HepG2 (cell line): ENCODE results near the gene PPP4R1.

Experiments
- ATF3 ChIP-seq: sonication (generic); formaldehyde crosslinking; IDR thresholded peaks from 2 replicates; pipeline ENCODE4 v1.4.0; 2020; ENCODE audit warnings: missing genetic modification reagents
- CTCF ChIP-seq: sonication (generic); formaldehyde crosslinking; IDR thresholded peaks from 2 replicates; pipeline ENCODE4 v1.5.0; 2020; ENCODE audit warnings: mild to moderate bottlenecking, missing genetic modification reagents, moderate library complexity
- HNRNPLL ChIP-seq: fragments of 200-400 bp; formaldehyde crosslinking; IDR thresholded peaks from 2 replicates; pipeline ENCODE4 v1.6.1; 2017; ENCODE audit warnings: mild to moderate bottlenecking, low read depth, low read length; ENCODE audit not compliant: poor library complexity, severe bottlenecking
- MAZ ChIP-seq, 2 experiments: sonication (generic) in 1 of 2; formaldehyde crosslinking in 1 of 2; IDR thresholded peaks; 2 replicates each; pipeline versions ENCODE4 v1.5.0 to v1.6.1; 2012 to 2020; ENCODE audit warnings: low read depth in 2 of 2, mild to moderate bottlenecking in 2 of 2, borderline replicate concordance in 1 of 2, improper control_type of control experiment in 1 of 2, low read length in 1 of 2, missing genetic modification reagents in 1 of 2, moderate library complexity in 1 of 2
- MXI1 ChIP-seq: IDR thresholded peaks from 3 replicates; pipeline ENCODE4 v1.6.1; 2012; ENCODE audit warnings: low read depth, low read length, inconsistent platforms, borderline replicate concordance
- POLR2AphosphoS2 ChIP-seq: IDR thresholded peaks from 2 replicates; pipeline ENCODE4 v1.6.1; 2011; ENCODE audit warnings: low read depth, low read length, improper control_type of control experiment
- TAF1 ChIP-seq: sonication (generic); formaldehyde crosslinking; IDR thresholded peaks from 2 replicates; pipeline ENCODE4 v1.4.0; 2020; ENCODE audit warnings: missing genetic modification reagents
- TCF12 ChIP-seq, 2 experiments: fragments of 450-650 bp in 1 of 2; sonication (generic) in 1 of 2; formaldehyde crosslinking in 1 of 2; IDR thresholded peaks; 2 replicates each; pipeline versions ENCODE4 v1.6.1 to v1.8.0; 2017 to 2022; ENCODE audit warnings: antibody characterized with exemption in 1 of 2, mild to moderate bottlenecking in 1 of 2, missing genetic modification reagents in 1 of 2, moderate library complexity in 1 of 2
- TGIF2 ChIP-seq: IDR thresholded peaks from 2 replicates; pipeline ENCODE4 v1.6.1; 2016; ENCODE audit warnings: control low read depth, missing compliant biosample characterization
- TP53 ChIP-seq: sonication (generic); formaldehyde crosslinking; conservative IDR thresholded peaks from 2 replicates; pipeline ENCODE4 v1.4.0; 2020; ENCODE audit warnings: missing genetic modification reagents
- ZNF644 ChIP-seq: IDR thresholded peaks from 2 replicates; pipeline ENCODE4 v1.6.1; 2016; ENCODE audit warnings: low read depth
- ZNF720 ChIP-seq: sonication (generic); formaldehyde crosslinking; IDR thresholded peaks from 2 replicates; pipeline ENCODE4 v1.4.0; 2020; ENCODE audit warnings: missing genetic modification reagents

- TF ChIP-seq TCF12 (IDR thresholded peaks at IDR 0.05) (no peak), TCF12 (CRISPR knock-in tag; IDR thresholded peaks at IDR 0.05) (no peak), ZNF644 (CRISPR knock-in tag) (no peak), MAZ (IDR thresholded peaks at IDR 0.05; ENCODE audit: borderline replicate concordance, low read depth, low read length) (no peak), MAZ (CRISPR knock-in tag; IDR thresholded peaks at IDR 0.05; ENCODE audit: low read depth) (no peak), POLR2AphosphoS2 (no peak), ZNF720 (CRISPR knock-in tag) (no peak), MXI1 (no peak), ATF3 (CRISPR knock-in tag) (no peak), TP53 (CRISPR knock-in tag) (no peak), TAF1 (no peak), TGIF2 (CRISPR knock-in tag) (no peak), CTCF (no peak), HNRNPLL (no peak)
These were observed 105.8 kb downstream of the PPP4R1 start for GRCh38 chr18:9508446-9509025.
